Measurements from ENCODE around the gene PARD3B.

The PARD3B gene

GRCh38 chr2:205386109-205386508 lies 840.8 kb downstream of the PARD3B start:
- TF ChIP-seq, protein P1, sequence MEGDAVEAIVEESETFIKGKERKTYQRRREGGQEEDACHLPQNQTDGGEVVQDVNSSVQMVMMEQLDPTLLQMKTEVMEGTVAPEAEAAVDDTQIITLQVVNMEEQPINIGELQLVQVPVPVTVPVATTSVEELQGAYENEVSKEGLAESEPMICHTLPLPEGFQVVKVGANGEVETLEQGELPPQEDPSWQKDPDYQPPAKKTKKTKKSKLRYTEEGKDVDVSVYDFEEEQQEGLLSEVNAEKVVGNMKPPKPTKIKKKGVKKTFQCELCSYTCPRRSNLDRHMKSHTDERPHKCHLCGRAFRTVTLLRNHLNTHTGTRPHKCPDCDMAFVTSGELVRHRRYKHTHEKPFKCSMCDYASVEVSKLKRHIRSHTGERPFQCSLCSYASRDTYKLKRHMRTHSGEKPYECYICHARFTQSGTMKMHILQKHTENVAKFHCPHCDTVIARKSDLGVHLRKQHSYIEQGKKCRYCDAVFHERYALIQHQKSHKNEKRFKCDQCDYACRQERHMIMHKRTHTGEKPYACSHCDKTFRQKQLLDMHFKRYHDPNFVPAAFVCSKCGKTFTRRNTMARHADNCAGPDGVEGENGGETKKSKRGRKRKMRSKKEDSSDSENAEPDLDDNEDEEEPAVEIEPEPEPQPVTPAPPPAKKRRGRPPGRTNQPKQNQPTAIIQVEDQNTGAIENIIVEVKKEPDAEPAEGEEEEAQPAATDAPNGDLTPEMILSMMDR (IDR thresholded peaks at IDR 0.05; ENCODE audit: insufficient read depth, low read length): no peak
- TF ChIP-seq POLR2AphosphoS5 (IDR thresholded peaks at IDR 0.05; ENCODE audit: low read depth) (no peak), SPI1 (IDR thresholded peaks at IDR 0.05; ENCODE audit: borderline replicate concordance, low read depth) (no peak), GABPA (IDR thresholded peaks at IDR 0.05; ENCODE audit: low read depth) (no peak), REST (IDR thresholded peaks at IDR 0.05; ENCODE audit: insufficient replicate concordance, low read depth) (no peak)
- Histone ChIP-seq H3K27me3 (ENCODE audit: insufficient read depth, poor library complexity, severe bottlenecking) (no peaks in the 10 kb centered on the region), H3K4me3 (replicated peaks; ENCODE audit: insufficient read depth, low read length) (no peak overlapping the region), H3K27ac (replicated peaks) (no peak overlapping the region)
- DNase-seq (ENCODE audit: low read depth in 1 of 2, low spot score in 1 of 2): no peak

- TF ChIP-seq POLR2AphosphoS5 (IDR thresholded peaks at IDR 0.05; ENCODE audit: low read depth) (no peak), REST (IDR thresholded peaks at IDR 0.05; ENCODE audit: insufficient replicate concordance, low read depth) (no peak), SPI1 (IDR thresholded peaks at IDR 0.05; ENCODE audit: borderline replicate concordance, low read depth) (no peak), GABPA (IDR thresholded peaks at IDR 0.05; ENCODE audit: low read depth) (no peak)
- TF ChIP-seq, protein P1 (IDR thresholded peaks at IDR 0.05; ENCODE audit: insufficient read depth, low read length): no peak
- no peak for DNase-seq (ENCODE audit: low read depth in 1 of 2, low spot score in 1 of 2)
- no peaks in the 10 kb centered on the region for H3K27me3 ChIP-seq (ENCODE audit: insufficient read depth, poor library complexity, severe bottlenecking)
- no peak overlapping the region for H3K27ac ChIP-seq (replicated peaks)
- H3K4me3 ChIP-seq (replicated peaks; ENCODE audit: insufficient read depth, low read length): no peak overlapping the region
Observed at GRCh38 chr2:205387350-205388055, 842.2 kb downstream of the PARD3B start.

DNA sequence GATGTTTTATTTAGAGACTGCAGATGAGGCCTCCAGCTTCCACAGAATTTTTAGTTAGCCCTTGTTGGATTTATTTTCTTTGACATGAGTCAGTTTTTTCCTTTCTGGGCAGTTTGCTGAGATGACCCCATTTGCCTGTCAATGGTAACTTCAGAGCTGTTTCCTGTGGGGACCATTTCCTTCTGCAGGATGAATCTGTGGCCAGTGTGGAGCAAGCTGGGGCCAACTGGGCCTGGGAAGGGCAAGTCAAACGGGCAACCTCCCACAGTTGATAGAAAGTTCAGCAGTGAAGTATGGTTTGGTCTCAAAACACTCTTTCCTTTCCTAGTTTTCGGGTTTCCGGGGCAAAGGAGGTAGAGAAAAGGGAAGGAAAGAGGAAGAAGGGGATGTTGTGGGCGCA lies 845.6 kb downstream of the PARD3B start:
- Histone ChIP-seq H3K27ac (replicated peaks) (no peak overlapping the region), H3K4me3 (replicated peaks; ENCODE audit: insufficient read depth, low read length) (no peak overlapping the region), H3K27me3 (ENCODE audit: insufficient read depth, poor library complexity, severe bottlenecking) (peaks cover 7% of the 10 kb centered on the region)
- DNase-seq (ENCODE audit: low read depth in 1 of 2, low spot score in 1 of 2): no peak
- TF ChIP-seq GABPA (IDR thresholded peaks at IDR 0.05; ENCODE audit: low read depth): no peak
- TF ChIP-seq, protein P1 (IDR thresholded peaks at IDR 0.05; ENCODE audit: insufficient read depth, low read length): no peak
- TF ChIP-seq SPI1 (IDR thresholded peaks at IDR 0.05; ENCODE audit: borderline replicate concordance, low read depth): no peak
- no peak for TF ChIP-seq POLR2AphosphoS5 (IDR thresholded peaks at IDR 0.05; ENCODE audit: low read depth)
- TF ChIP-seq REST (IDR thresholded peaks at IDR 0.05; ENCODE audit: insufficient replicate concordance, low read depth): no peak
